Neural cell (in vitro differentiated cells): ENCODE measurements around the gene TRAPPC1.

Experiments
- EP300 ChIP-seq: fragments of 450-650 bp; conservative IDR thresholded peaks from 2 replicates; pipeline ENCODE4 v1.6.1; 2014; ENCODE audit warnings: antibody characterized with exemption, mild to moderate bottlenecking, moderate library complexity; ENCODE audit not compliant: poor library complexity, severe bottlenecking
- EZH2 ChIP-seq: fragments of 200-600, 300-800 bp; shearing (Covaris generic), sonication (generic); IDR thresholded peaks from 2 replicates; pipeline ENCODE4 v1.6.1; 2014; ENCODE audit warnings: antibody characterized with exemption, low read length, borderline replicate concordance, mild to moderate bottlenecking; ENCODE audit not compliant: insufficient read depth, poor library complexity, severe bottlenecking
- RAD21 ChIP-seq: fragments of 450-650 bp; conservative IDR thresholded peaks from 2 replicates; pipeline ENCODE4 v1.6.1; 2014; ENCODE audit warnings: antibody characterized with exemption, mild to moderate bottlenecking, moderate library complexity
- SMC3 ChIP-seq: fragments of 450-650 bp; conservative IDR thresholded peaks from 2 replicates; pipeline ENCODE4 v1.6.1; 2014; ENCODE audit warnings: antibody characterized with exemption, mild to moderate bottlenecking, moderate library complexity; ENCODE audit not compliant: poor library complexity
- TF ChIP-seq, protein P1 (sequence below): fragments of 450-650 bp; IDR thresholded peaks from 2 replicates; pipeline ENCODE4 v1.5.1; 2014; ENCODE audit warnings: antibody characterized with exemption, mild to moderate bottlenecking, moderate library complexity; ENCODE audit not compliant: poor library complexity, severe bottlenecking
- TF ChIP-seq, protein P2 (sequence below): IDR thresholded peaks from 2 replicates; pipeline ENCODE4 v1.6.1; 2012; ENCODE audit warnings: borderline replicate concordance

DNA sequence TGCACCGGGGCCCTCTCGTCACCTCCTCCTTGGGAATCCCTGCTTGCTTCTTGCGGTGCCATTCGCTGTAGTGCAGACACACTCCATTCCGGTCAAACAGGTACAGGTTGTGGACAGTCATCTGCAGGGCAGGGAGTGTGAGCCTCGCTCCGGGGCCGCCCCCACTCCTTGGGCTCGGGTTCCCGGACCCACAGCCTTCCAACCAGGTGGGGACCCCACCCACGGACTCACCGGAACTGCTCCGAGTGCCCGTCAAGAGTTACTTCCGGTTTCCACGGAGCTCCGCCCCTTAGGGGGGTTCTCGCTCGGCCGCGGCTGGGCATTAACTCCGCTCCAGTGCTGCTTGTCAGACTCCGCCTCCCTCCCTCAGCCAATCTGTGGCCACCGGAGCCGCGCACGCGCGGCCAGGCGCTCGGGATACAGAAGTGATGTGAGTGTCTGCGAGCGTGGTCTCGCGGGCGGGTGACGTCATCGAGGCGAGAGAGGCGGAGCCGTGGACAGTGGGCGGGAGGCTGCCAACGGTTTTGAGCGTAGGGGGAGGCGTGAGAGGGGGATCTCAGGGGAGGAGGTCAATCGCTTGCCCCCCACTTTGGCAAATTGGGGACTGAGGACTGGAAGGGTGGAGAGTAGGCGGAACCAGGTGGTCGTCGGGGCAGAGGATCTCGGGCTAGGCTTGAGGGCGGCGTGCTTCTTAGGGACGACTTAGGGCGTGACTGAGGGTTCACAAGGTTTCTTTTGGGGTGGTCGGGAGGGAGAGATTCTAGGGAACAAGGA is at the start of gene TRAPPC1, which contains the start of gene CNTROB:
- TF ChIP-seq EP300: peak; percentile 20
- TF ChIP-seq EZH2: no peak
- TF ChIP-seq RAD21: peak; percentile 10
- TF ChIP-seq, protein P1, sequence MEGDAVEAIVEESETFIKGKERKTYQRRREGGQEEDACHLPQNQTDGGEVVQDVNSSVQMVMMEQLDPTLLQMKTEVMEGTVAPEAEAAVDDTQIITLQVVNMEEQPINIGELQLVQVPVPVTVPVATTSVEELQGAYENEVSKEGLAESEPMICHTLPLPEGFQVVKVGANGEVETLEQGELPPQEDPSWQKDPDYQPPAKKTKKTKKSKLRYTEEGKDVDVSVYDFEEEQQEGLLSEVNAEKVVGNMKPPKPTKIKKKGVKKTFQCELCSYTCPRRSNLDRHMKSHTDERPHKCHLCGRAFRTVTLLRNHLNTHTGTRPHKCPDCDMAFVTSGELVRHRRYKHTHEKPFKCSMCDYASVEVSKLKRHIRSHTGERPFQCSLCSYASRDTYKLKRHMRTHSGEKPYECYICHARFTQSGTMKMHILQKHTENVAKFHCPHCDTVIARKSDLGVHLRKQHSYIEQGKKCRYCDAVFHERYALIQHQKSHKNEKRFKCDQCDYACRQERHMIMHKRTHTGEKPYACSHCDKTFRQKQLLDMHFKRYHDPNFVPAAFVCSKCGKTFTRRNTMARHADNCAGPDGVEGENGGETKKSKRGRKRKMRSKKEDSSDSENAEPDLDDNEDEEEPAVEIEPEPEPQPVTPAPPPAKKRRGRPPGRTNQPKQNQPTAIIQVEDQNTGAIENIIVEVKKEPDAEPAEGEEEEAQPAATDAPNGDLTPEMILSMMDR: no peak
- TF ChIP-seq, protein P2, sequence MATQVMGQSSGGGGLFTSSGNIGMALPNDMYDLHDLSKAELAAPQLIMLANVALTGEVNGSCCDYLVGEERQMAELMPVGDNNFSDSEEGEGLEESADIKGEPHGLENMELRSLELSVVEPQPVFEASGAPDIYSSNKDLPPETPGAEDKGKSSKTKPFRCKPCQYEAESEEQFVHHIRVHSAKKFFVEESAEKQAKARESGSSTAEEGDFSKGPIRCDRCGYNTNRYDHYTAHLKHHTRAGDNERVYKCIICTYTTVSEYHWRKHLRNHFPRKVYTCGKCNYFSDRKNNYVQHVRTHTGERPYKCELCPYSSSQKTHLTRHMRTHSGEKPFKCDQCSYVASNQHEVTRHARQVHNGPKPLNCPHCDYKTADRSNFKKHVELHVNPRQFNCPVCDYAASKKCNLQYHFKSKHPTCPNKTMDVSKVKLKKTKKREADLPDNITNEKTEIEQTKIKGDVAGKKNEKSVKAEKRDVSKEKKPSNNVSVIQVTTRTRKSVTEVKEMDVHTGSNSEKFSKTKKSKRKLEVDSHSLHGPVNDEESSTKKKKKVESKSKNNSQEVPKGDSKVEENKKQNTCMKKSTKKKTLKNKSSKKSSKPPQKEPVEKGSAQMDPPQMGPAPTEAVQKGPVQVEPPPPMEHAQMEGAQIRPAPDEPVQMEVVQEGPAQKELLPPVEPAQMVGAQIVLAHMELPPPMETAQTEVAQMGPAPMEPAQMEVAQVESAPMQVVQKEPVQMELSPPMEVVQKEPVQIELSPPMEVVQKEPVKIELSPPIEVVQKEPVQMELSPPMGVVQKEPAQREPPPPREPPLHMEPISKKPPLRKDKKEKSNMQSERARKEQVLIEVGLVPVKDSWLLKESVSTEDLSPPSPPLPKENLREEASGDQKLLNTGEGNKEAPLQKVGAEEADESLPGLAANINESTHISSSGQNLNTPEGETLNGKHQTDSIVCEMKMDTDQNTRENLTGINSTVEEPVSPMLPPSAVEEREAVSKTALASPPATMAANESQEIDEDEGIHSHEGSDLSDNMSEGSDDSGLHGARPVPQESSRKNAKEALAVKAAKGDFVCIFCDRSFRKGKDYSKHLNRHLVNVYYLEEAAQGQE: peak; percentile 12
- no peak for TF ChIP-seq SMC3
